Right renal pelvis (tissue), 4 donors: ENCODE data around the gene SLC9A8. TPM values are rescaled to one million over a fixed set of nuclear protein-coding genes. Genes with fewer than 3 reads are reported as not detected.
"Not testable (repeated sequence)": the region's sequence is repeated elsewhere in the genome, so short reads cannot be mapped to it uniquely, and the experiment has no call there.

ENCODE experiments used
- DNase-seq, 4 donors: peaks; one replicate each; pipeline ENCODE4 v3.0.0-alpha.2; 2013; ENCODE audit warnings: low read depth in 4 of 4, low spot score in 3 of 4, missing footprints in 1 of 4
- polyA plus RNA-seq, 4 donors: library from polyadenylated mRNA; unstranded; fragments of 120-200 nt; gene quantifications; one replicate each; pipeline ENCODE4 v1.2.1, GENCODE V29; 2013; ENCODE audit not compliant: insufficient read length in 4 of 4

SLC9A8 gene
- polyA plus RNA-seq, 4 donors: 8.1 to 9.8 (median 8.7) TPM

DNA sequence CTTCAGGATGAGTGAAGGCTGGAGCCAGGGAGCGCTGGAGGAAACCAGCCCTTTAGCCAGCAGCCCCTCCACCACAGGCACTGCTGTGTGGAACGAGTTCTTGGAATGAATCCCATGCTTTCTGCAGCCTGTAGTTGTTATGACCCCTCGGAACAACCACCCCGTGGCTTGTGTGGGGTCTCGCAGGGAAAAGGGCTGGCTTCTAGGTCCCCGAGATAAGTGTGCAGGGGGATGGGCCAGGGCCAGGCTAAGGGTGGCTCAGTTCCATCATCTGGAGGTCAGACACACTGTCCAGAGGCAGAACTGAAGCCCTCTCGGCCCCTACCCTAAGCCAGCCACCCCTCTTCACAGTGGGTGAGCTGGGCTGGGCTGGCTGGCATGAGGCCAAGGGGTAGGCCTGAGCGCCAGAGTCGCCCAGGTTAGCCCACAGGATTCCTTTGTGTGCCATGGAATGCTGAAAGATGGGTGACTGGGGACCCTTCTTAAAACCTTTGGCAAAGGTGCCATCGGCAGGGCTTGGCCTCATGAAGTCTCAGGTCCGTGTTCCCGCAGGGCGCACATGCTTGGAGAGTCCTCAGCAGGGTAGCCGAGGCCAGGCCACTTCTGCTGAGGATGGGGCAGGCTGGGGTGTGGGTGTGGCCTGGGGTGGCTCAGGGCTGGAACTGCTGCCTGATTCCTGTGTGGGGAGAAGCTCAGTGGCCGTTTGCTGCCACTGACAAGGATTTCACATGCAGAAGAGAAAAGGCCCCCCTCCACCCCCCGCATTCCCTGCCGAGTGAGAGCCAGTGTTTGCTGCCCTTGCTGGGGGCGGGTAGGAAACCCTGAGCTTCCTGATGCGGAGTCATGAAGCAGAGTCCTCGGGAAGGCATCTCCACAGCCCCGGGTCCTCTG, 78.1 kb downstream of the SLC9A8 start:
- no peak for DNase-seq

DNA sequence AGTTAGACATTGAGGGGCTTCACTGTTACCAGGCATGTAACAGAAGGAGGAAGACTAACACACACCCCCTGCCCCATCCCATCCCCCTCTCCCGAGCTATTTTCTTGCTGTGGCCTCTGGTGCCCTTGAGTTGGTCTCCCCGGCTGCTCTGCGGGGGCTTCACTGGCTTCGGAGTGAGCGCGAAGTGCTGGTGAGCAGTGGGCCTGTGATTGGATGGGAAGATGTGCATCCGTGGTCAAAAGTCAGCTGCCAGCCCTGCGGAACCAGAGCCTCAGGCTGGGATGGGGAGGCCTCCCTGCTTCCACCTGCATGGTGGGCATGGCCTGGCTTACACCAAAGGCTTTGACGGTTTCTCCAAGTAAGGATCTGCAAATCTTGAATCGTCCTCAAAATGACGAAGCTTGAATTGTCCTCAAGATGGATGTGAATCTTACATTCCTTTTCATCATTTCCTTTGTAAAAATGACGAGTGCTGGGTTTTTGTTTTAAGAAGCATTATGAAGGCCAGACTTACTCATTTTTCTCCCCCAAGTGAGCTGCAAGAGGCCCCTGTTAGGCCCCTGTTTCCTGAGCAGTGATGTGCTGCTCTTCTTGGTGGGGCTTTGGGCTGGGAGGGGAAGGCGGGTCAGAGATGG, 79.0 kb downstream of the SLC9A8 start:
- DNase-seq: no peak

DNA sequence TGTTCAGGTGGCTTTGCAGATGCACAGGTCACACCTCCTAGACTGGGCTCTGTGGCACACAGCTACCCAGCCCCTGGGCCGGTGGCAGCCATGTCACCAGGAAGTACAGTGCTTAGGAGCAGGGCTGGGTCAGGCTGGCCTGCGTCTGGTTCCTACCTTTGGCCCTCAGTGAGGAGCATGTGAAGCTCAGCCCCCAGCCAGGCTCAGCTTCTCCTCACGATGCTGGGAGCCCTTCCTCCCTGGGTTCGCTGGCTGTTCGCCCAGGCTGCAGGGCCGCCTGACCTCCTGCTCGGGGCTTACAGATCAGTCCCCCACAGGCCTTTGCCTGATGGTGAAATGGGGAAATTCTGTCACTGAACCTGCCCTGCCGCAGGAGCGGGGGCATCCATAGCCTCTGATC, 79.6 kb downstream of the SLC9A8 start:
- DNase-seq: no peak

DNA sequence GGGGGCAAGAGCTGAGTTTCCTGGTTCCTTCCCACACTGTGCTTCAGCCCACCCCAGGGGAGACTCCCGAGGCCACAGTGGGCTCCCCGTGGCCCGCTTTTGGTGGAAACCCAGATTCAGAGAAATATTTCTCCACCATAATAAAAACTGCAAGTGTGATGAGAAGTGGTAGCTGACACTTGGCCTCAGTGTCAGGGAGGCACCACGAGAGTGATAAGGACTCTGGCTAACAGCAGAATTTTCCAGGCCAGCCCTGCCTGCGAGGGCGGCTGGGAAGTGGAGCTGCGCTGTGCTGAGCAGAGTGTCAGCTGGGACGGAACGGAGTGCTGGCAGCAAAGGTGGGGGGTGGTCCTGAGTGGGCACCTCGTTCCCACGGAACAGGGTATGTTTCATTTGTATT, 80.2 kb downstream of the SLC9A8 start:
- DNase-seq: no peak

DNA sequence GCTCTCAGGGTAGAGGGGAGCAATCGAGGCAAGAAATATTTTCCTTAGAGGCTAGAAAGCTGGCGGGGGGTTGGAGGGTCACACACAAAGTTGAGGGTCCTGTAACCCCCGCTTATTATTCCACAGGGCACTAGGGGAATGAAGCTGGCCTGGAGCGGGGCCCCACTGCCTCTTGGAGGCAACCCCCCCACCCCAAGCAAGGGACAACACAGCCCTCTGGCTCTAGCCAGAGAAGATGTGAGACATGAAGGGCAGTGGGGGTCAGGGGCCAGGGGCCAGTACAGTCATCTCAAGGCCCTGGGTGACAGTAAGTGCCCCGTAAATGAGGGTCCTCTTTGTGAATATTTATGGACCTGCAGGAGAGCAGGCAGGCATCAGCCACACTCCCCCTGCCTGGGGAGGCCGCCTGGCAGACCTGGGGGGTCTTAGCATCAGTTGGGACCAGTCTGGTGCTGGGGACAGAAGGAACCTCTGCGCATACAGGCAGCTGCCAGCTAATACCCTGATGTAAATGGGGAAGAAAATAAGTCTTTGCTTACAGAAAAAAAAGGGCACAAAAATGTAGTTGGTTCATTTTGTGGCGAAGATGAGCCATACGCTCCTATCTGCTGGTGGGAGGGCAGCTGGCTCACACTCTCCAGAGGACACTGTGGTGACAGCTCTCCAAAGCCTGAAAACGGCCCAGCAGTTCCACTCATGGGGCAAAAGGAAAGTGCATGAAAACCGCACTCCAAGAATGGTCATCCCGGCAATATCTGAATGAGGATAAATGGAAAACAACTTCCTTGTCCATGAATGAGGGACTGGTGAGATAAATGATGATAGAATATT, 80.8 kb downstream of the SLC9A8 start:
- DNase-seq: no peak

DNA sequence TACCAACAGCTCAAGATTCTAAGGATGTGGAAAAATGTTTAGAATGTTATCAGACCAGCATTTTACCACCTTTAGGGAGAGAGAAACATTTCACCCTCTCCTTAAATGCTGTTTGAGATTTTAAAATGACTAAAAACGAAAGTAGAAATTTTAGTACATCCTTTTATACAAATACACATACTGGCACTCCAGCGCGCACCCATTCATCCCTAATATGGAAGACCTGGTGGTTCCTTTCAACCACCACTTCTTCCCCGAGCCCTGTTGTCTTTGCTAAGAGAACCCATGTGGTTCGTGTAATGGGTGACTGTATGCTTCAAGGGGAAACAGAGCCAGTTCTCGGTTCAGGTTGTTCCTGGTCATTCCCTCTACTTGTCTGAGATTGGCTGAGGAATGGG, 81.4 kb downstream of the SLC9A8 start:
- no peak for DNase-seq

DNA sequence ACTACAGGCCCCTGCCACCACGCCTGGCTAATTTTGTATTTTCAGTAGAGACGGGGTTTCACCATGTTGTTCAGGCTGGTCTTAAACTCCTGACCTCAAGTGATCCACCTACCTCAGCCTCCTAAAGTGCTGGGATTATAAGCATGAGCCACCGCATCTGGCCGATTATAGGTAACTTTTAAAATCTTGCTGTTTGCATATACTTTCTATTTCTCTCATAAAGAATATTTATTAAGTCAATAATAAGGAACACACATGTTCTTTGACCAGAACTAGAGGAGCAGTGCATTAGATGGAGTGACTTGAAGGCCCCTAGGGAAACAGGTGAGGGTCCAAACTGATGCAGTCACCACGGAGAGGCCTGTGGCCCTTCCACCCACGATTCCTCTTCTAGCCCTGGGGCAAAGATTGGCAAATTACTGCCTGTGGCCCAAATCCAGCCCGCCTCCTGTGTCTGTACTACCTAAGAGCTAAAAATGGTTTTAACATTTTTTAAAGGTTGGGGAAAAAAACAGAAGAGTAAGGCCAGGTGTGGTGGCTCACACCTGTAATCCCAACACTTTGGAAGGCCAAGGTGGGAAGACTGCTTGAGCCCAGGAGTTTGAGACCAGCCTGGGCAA, 83.0 kb downstream of the SLC9A8 start:
- DNase-seq: not testable (repeated sequence)

DNA sequence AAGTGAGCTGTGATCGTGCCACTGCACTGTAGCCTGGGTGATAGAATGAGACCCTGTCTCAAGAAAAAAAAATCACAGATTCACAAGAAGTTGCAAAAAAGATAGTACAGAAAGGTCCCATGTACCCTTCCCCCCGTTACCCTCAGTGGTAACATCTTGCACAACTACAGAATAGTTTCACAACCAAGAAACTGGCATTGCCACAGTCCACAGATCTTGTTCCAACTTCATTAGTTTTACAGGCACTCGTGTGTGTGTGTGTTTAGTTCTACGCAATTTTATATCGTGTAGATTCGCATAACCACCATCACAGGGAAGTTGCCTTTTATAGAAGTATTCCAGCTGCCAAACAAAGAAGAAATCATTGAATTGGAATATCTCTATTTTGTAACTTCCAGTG, 83.6 kb downstream of the SLC9A8 start:
- DNase-seq: no peak

DNA sequence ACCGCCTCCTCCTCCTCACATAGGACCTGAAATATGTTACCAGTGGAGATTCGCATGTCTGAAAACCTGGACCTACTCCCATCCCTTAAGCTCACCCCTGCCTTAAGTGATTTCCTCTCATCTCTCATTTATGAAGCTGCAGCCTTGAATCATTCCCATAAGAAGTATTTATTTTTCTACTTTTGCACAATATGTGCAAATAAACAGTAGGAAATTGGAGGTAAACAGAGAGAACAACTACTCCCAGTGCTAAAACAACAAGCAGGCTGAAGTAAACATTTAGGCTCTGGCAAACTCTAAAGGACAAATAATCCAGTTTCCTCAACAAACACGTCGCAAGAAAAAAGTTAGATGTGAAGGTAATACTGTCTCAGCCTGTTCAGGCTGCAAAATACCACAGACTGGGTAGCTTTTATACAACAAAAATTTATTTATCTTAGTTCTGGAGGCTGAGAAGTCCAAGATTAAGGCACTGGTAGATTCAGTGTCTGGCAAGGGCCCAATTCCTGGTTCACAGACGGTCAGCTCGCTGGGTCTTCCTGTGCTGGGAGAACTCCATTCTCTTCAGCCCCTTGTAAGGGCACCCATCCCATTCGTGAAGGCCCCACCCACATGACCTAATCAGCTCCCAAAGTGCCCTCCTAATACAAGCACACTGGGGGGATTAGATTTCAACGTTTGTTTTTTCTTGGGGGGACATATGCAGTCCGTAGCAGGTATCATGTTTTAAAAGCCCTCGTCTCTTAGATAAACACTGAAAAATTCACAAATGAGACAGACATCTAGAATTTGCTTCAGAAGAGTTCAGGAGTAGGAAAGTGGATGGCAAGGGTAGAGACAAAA, 87.1 kb downstream of the SLC9A8 start:
- no peak for DNase-seq

DNA sequence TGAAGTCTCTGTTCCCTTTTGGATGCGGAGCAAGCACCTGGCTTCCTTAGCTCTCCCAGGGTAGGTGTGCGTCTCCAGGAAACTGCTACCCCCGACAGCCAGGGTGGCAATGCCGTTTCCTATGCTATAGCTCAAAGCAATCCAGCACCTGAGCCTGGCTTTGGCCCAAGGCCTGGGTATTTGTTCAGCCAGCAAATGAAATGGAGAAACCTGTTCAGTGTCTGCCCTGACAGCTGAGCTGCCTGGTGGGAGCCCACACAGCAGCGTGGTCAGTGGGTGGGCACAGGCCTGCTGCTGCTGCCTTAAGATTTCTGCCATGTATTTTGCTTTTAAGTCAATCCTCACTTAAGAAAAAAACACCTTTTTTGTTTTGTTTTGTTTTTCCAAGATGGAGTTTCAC, 89.0 kb downstream of the SLC9A8 start:
- no peak for DNase-seq

DNA sequence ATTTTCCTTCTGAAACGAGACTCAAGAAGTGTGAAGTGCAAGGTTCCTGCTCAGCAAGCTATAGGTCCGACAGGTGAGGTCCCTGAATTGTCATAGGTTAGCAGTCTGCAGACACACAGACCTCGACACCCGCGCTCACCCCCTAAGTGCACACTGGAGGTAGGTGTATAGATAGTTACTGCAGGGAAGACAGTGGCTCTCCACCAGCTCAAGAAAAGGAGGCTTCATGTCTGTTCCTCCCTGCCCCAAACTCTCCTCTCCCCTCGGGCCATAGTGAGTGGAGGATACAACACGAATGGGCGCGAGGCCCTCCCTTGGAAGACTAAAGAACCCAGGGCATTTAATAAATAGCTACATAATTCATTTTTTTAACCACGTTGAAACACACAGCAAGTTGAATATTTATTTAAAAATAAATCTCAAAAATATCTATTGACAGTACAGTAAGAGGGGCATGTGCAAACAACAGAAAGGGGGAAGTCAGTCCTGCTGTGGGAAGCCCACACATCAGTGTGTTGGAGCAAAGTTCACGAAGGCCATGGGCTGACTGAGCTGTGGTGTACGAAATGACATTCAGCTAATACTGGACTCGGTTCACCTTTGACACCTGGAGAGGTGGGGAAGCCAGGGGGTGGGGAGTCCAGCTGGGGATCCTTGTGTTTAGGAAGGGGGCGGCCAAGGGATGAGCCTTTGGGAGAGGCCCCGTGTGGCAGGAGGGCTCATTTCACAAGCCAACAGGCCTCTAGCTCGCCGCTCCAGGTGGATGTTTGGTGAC, 92.0 kb downstream of the SLC9A8 start:
- DNase-seq: no peak

DNA sequence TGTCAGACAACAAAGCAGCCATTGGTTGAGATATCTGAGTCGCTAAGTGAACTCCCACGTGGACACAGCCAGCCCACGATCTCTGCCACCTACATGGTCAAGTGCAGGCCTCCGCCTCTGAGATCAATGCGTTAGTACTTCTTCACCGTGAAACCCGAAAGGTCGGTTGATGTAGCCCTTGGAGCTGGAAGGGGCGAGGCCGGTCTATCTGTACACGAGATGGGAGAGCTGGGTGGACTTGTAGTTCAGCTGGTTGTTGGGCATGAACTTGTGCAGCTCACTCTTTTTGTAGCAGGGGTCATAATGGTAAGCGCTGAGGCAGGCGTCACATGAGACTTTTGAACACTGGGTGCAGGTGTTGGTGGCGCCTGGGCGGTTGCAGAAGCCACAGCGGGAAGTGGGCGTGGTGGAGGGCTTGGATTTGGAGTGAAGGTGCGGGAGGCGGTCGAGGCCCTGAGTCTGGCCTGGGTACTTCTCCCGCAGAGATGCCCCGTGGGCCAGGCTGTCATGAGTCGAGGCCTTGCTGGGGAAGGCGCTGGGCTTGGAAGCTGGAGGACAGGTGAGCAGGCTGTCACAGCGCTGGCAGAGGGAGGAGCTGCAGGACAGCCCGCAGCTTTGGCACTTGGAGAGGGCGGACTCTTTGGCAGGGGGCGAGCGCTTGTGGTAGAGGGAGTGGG, 92.9 kb downstream of the SLC9A8 start:
- no peak for DNase-seq

DNA sequence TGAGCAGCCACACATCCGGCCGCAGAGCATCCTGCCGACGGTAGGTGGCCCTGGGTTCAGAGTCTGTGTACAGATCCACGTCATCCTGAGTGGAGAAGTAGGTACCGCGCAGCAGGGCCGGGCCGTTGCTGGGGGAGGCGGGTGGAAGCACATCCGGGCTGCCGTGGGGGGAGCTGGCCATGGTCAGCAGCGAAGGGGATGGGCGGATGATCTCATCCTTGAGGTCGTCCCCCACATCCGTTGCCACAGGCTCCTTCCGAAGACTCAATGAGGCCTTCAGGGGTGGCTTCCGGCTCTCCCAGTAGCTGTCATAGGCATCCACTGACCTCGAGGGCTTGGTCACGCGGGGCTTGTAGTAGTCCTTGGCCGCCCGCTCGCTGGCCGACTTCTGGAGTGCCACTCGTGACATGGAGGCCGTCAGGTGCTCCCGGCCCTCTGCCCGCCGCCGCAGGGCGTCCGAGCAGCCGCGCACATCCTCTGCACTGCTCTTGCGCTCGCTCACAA, 93.5 kb downstream of the SLC9A8 start:
- no peak for DNase-seq

DNA sequence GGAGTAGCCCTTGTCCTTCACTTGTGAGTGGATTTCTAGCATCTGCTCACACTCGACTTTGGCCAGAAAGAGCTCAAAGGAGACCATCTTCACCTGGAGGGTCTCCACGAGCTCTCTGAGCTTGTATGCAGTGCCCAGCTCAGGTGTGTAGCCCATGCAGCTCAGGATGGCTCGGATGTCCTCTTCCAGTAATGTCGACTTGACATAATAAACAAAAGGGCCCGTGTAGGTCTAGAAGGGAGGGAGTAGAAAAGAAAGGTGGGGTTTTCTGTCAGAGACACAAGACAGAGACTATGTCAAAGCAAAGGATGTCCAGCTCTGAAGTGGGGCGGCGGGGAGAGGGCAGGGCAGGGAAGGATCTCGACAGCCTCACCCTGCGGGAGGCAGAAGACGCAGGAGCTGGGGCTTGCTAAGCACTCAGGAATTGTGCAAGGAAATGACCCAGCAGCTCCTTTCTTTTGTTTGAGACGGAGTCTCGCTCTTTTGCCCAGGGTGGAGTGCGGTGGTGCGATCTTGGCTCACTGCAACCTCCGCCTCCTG, 94.1 kb downstream of the SLC9A8 start:
- no peak for DNase-seq

DNA sequence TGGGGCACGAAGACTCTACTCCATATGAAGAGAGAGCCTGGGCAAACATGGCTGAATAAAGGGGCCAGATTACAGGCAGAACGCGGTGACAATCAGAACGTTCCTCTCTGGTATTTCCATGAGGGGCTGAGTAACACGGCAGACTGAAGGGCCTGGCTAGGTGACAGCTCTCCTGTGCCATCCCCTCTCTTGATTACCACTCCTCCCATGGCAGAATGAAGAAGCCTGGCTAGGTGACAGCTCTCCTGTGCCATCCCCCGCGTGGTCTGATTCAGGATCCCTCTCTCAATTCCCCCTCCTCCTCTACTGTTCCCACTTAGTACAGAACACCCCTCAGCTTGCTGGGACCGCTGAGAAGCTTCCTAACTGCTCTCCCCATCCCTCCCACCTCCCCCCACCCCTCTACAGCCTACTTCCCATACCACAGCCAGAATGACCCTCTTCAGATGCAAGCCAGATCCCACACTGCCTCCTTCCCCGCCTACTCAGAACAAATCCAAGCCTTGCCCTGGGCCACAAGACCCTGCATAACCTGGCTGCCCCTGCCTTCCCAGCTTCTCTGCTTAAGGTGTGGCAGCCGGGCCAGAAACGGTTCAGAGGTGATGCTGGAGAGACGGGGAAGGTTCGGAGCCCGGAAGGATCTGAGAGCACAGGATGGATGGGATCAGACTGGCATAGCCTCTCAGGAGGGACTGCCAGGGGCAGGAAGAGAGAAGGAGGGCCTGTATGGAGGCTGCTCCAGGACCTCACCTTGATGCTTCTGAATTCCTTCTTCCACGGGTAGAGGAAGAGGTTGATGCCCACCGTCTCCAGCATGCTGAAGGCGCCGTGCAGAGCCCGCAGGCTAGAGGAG, 95.0 kb downstream of the SLC9A8 start:
- DNase-seq: no peak

DNA sequence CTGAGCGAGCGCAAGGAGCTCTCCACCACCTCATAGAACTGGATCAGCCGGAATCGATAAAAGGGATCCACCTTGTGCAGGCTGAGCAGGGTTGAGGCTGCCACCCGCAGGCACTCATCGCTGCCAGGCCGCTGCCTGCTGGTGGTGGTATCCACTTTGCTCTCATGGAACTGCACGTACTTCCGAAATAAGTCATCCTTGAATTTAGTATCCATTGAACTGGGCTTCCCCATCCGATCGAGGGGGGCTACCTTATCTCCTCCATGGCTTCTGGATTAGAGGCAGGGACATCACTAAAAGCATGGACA, 95.6 kb downstream of the SLC9A8 start:
- no peak for DNase-seq
